Measurements from ENCODE around the gene YIF1A.

The YIF1A gene

GRCh38 chr11:66333896-66334604 is 45.1 kb upstream of the YIF1A start:
- H3K27ac ChIP-seq = no peak overlapping the region
- DNase-seq (ENCODE audit: low spot score) = peak; percentile 70
- H3K4me3 ChIP-seq = no peak overlapping the region
- TF ChIP-seq CTCF (IDR thresholded peaks at IDR 0.05) = no peak

- H3K27ac ChIP-seq = no peak overlapping the region
- no peak overlapping the region for H3K4me3 ChIP-seq
- peak; percentile 64 for DNase-seq (ENCODE audit: low spot score)
- TF ChIP-seq CTCF (IDR thresholded peaks at IDR 0.05) = no peak
These were observed 44.4 kb upstream of the YIF1A start for GRCh38 chr11:66333220-66333877.

- no peak overlapping the region for H3K27ac ChIP-seq
- no peak overlapping the region for H3K4me3 ChIP-seq
- DNase-seq (ENCODE audit: low spot score) = no peak
- TF ChIP-seq CTCF (IDR thresholded peaks at IDR 0.05) = no peak
These were observed 43.7 kb upstream of the YIF1A start for GRCh38 chr11:66332371-66333219.

GRCh38 chr11:66331542-66332370 is 42.8 kb upstream of the YIF1A start:
- TF ChIP-seq CTCF (IDR thresholded peaks at IDR 0.05) = no peak
- Histone ChIP-seq H3K4me3 (no peak overlapping the region), H3K27ac (no peak overlapping the region)
- no peak for DNase-seq (ENCODE audit: low spot score)

- no peak for TF ChIP-seq CTCF (IDR thresholded peaks at IDR 0.05)
- H3K27ac ChIP-seq = no peak overlapping the region
- no peak overlapping the region for H3K4me3 ChIP-seq
- no peak for DNase-seq (ENCODE audit: low spot score)
These were observed 42.0 kb upstream of the YIF1A start for GRCh38 chr11:66330931-66331330.

GRCh38 chr11:66329165-66329673 is 40.3 kb upstream of the YIF1A start:
- Histone ChIP-seq H3K4me3 (no peak overlapping the region), H3K27ac (no peak overlapping the region)
- no peak for TF ChIP-seq CTCF (IDR thresholded peaks at IDR 0.05)
- no peak for DNase-seq (ENCODE audit: low spot score)

Data from coronary artery (tissue), 2 donors.